Sigmoid colon (tissue), 4 donors: ENCODE data around the gene FXYD1.

Experiments used
- POLR2A ChIP-seq, 2 donors: fragments of 450-650 bp; IDR thresholded peaks; one replicate each; pipeline ENCODE4 v1.6.1; 2016; ENCODE audit warnings: antibody characterized with exemption in 2 of 2, mild to moderate bottlenecking in 2 of 2, moderate library complexity in 2 of 2
- POLR2AphosphoS5 ChIP-seq, 4 donors: sonication (generic); formaldehyde crosslinking; IDR thresholded peaks; one replicate each; pipeline ENCODE4 v1.6.1; 2017; ENCODE audit warnings: antibody characterized with exemption in 4 of 4

GRCh38 chr19:35136977-35137702 lies 1.5 kb upstream of the FXYD1 start:
- no peak for TF ChIP-seq POLR2A (IDR thresholded peaks at IDR 0.05)
- TF ChIP-seq POLR2AphosphoS5 (IDR thresholded peaks at IDR 0.05): no peak
